ENCODE results near the gene LSM4.

DNA sequence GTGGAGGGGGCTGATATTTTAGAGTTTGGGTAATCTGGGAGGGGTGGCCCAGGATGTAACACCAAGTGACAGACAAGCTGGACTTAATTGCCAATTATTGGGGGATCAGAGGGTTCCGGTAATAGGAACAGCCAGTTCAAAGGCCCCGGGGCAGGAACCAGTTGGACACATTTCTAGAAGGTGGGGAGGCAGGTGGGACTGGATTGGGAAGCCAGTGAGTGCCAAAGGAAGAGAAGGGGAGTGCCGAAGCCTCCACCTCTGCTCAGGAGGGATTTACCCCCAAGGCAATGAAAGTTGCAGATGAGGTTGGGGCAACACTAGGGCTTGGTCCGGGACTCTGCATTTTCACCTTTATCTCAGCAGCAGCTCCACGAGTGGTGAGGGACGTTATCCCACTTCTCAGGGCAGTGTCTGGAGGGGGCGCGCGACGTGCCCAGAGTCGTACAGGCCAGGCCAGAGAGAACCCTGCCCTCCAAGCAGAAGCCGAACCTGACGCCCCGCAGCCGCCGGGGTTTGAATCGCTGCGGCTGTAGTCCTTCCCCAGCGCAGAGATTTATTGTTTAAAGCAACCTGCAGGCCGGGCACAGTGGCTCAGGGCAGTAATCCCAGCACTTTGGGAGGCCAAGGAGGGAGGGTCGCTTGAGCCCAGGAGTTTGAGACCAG lies 35.8 kb downstream of the LSM4 start:
- TF ChIP-seq, protein P1, sequence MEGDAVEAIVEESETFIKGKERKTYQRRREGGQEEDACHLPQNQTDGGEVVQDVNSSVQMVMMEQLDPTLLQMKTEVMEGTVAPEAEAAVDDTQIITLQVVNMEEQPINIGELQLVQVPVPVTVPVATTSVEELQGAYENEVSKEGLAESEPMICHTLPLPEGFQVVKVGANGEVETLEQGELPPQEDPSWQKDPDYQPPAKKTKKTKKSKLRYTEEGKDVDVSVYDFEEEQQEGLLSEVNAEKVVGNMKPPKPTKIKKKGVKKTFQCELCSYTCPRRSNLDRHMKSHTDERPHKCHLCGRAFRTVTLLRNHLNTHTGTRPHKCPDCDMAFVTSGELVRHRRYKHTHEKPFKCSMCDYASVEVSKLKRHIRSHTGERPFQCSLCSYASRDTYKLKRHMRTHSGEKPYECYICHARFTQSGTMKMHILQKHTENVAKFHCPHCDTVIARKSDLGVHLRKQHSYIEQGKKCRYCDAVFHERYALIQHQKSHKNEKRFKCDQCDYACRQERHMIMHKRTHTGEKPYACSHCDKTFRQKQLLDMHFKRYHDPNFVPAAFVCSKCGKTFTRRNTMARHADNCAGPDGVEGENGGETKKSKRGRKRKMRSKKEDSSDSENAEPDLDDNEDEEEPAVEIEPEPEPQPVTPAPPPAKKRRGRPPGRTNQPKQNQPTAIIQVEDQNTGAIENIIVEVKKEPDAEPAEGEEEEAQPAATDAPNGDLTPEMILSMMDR (IDR thresholded peaks at IDR 0.05; ENCODE audit: extremely low read depth in 1 of 2, insufficient read depth in 1 of 2, low read depth in 1 of 2, low read length in 2 of 2): no peak
- TF ChIP-seq POLR2A (IDR thresholded peaks at IDR 0.05; ENCODE audit: low read depth, low read length) (no peak), POLR2AphosphoS5 (IDR thresholded peaks at IDR 0.05; ENCODE audit: insufficient read depth, low read depth, low read length) (no peak), MYC (IDR thresholded peaks at IDR 0.05; ENCODE audit: low read depth, low read length) (no peak), EZH2 (IDR thresholded peaks at IDR 0.05; ENCODE audit: borderline replicate concordance, low read depth, low read length, severe bottlenecking) (no peak)
- TF ChIP-seq, protein P2, sequence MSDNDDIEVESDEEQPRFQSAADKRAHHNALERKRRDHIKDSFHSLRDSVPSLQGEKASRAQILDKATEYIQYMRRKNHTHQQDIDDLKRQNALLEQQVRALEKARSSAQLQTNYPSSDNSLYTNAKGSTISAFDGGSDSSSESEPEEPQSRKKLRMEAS (IDR thresholded peaks at IDR 0.05; ENCODE audit: insufficient read depth, insufficient read length): no peak
